ENCODE results near the gene C14orf119.

Gene C14orf119

DNA sequence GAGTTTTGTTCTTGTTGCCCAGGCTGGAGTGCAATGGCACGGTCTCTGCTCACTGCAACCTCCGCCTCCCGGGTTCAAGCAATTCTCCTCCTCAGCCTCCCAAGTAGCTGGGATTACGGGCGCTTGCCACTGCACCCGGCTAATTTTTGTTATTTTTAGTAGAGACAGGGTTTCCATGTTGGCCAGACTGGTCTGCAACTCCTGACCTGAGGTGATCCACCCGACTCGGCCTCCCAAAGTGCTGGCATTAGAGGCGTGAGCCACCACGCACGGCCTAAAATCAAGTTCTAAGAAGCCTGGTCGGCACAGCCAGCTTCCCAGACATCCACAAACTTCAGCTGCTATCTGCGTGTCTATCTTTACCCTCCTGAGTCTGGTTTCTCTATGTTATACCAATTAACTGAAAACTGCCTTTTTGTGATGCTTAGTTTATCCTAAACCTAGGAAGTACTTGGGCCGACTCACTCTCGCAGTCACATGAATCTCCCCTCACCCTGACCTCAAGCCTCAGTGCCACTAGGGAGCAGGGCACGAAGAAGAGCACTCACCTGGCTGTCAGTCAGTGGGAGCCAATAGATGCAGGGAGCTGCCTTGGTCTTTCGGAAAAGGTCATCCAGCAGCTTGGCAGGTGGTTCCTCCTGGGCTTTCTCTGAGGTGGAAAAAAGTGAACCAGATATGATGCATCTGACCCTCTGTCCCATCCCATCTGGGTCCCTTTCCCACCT is 34.6 kb upstream of the C14orf119 start:
- DNase-seq (ENCODE audit: low read depth in 3 of 3, low spot score in 1 of 3) = no peak

DNA sequence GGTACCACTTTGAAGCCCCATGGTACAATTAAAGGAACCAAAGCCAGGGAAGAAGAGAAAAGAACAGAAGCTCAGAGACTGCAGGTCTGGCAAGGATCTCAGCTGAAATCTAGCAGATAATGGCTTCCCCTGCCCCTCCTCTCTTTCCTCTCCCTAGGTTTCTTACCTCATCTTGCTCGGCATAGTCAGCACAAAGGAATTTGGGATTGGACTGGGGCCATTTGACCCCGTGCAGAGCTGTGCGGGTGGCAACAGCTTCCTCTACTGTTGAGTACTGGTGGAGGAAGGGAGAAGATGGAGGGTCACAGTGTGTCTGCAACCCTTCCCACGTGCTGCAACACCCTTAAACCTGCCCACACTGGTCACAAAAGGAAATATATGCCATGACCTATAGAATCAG is 33.3 kb upstream of the C14orf119 start:
- no peak for DNase-seq (ENCODE audit: low read depth in 3 of 3, low spot score in 1 of 3)

DNA sequence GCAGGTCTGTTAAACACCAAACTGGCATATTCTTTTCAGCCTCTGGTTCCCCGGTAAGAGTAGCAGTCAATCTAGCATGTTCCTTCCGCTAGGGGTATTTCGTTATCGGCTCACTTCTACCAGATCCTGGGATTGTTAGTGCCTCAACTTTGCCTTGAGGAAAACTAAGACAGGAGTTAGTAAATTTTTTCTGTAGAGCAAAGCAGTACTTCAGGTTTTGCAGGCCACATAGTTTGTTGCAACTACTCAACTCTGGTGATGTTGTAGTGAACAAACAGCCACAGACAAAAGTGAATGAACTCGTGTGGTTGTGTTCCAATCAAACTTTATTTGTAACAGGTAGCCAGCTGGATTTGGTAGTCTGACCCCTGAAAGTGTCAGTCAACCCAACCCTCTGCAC is 31.7 kb upstream of the C14orf119 start:
- no peak for DNase-seq (ENCODE audit: low read depth in 3 of 3, low spot score in 1 of 3)

DNA sequence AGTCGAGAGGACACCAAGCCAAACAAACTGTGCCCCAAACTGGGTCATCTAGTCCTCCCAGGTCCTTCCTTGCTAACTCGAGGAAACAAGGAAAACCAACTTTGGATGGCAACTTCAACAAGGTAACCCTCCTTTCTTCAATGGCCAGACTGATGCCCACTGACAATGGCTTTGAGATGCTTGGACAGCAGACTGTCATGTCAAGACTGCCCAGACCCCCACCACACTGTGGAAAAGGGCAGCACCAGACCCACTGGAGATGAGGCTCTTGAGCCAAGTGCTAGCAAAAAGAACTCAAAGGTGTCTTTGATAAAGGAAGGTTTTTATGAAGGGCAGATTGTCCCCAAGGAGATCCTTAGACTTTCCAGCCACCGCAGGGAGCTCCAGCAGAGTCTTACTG is 28.9 kb upstream of the C14orf119 start:
- no peak for DNase-seq (ENCODE audit: low read depth in 3 of 3, low spot score in 1 of 3)

DNA sequence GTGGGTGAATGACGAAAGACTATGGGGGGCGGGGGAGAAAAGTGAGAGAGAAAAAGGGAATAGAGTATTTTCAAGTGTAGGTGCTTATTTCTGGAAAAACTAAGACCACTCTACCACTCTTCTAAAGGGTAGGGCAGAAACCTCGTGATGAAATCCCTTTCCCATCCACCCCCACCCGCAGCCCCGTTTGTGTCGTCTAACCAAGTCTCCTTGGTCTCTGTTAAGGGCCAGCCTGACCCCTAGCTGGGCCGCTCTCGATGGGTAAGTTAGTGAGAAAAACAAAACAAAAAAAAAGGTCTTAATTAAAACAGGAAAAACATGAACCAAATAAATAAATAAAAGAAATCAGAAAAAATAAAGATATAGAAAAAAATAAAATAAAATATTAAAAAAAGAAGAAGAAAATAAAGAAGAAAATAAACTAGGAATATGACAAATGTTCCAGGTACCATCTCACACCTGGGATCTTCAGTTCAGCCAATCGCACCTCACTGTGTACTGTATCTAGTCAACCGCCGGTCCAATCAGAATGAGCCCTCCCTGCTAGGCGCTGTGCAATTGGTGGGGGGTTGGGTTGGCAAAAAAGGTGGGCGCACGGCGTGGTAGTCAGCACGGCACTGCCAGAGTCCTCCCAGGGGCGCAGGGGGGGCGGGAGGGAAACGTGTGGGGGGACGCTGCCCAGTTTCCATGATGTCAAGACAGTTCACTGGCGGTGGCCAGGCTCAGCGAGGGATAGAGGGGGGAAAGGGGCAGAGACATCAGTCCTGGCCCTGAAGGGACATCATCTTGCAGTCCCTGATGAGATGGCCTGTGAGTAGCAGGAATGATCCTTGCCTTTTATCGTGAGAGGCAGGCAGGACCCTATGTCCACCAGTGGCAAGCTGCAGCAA is 28.2 kb upstream of the C14orf119 start:
- DNase-seq (ENCODE audit: low read depth in 3 of 3, low spot score in 1 of 3) = no peak

DNA sequence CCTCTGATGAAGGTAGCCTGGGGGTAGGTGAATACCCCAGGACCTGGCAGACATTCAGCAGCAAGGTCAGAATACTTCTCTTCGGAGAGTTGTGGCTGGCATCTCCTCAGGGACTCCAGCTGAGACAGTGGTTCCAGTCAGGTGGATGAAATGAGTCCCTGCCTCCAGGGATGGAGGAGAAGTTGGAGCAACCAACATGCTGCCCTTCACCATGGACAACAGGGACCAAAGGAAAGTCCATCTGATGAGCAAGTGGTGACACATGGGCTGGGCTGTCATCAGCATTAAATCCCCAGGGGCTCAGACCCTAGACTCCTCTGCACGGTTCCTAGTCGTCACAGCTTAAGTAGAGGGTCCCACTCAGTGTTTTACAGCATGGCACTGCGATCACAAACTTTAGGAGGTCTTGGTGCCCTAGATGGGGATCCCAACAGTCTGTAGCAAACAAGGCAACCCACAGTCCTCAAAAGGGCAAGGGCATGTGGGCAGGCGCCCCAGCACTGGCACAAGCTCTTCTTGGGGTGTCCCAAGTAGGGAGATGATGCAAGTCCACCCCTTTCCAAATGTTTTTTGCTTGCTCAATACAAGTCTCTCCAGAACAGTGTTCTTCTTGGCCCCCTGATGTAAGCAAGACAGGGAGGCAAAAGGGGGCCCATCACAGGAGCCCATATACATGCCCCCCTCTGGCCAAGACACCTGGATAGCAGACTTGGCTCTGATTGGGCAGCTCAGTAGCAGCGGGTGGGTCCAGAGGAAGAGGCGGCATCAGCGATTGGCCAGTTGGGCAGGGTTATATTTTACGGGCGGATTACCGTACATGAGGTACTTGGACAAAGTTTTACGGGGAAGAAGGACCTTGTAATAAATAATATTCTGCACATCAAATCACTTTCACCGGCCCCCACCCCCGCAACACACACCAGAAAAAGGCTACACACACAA is 27.2 kb upstream of the C14orf119 start:
- DNase-seq (ENCODE audit: low read depth in 3 of 3, low spot score in 1 of 3) = no peak

DNA sequence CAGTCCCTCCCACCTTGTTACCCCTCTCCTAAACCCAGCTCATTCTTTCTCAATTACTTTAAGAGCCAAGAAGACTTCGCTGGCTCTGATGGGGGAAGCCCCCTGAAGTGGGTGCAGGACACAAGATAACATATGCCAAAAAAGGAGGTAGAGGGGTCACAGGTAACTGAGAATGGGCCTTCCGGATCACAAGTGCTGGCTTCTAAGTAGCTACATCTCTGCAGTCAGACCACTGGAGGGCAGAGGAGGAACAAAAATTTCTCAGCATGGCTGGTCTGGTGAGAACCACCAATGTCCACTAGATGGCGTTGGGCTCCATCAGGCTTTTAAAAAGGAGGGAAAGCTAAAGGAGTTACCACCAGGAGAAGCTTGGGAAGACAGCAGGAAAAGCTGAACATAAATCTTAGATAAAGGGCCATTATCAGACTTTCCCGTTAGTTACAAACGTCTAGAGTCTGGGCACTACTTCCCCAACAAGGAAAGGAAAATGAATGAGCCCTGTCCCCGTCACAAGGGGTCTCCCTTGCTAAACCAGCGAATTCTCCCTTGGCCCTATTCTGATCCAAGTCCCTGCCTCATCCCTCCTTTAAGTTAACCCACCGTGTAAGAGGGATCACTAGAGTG is 26.4 kb upstream of the C14orf119 start:
- DNase-seq (ENCODE audit: low read depth in 3 of 3, low spot score in 1 of 3) = peak; percentile 30 to 47 (median 39)

DNA sequence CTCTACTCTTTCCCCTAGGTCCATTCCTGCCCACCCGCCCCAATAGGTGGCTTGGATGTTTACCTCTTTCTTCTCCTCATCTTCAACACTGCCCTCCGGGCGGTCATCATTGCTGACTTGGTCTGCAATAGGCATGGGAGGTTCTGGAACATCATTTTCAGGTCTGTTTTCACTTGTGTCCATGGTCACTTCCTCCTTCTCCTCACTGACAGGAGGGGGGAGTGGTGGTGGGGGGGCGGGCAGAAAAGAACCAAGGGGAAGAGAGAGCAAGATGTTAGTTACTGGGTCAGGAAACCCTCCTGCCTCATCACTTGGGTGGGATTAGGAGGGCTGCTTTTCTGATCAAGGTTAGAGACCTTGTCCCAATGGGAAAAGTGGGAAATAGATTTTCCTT is 25.9 kb upstream of the C14orf119 start:
- DNase-seq (ENCODE audit: low read depth in 3 of 3, low spot score in 1 of 3) = no peak

DNA sequence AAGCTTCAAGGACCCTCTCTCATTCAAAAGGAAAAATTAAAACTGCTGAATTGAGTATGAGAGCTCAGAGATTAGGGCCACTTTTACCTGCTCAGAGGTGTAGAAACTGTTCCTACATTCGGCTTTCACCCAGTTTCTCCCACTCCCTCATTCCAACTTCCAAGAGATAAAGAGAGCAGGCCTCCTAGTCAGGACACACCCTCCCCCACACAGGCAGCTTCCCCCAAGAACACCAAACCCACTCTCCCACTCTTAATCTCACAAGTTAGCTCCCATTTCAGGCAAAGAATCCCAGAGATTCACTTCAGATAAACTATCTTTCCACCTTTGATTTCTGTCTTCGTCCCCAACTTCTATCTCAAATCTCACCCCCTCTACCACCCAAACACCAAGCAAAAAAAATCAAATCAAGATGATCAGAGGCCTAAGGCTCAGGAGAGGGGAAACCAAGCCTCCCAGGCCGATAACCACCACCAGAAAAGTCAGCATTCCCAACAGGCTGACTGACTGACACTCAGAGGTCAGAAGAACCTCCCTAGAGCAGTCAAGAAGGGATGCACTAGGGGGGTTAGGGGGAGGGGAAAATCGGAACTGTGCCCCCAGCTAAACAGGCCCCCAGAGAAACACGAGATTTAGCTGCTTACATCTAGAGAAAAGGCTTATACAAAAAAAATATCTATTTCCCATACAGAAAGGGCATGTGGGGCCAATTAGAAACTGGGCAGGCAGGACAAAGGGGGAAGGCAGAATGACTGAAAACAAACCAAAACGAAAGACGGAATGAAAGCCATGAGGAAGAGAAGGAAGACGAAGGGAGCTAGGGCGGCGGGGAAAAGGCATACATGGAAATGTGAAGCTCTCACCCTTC is 24.8 kb upstream of the C14orf119 start:
- no peak for DNase-seq (ENCODE audit: low read depth in 3 of 3, low spot score in 1 of 3)

DNA sequence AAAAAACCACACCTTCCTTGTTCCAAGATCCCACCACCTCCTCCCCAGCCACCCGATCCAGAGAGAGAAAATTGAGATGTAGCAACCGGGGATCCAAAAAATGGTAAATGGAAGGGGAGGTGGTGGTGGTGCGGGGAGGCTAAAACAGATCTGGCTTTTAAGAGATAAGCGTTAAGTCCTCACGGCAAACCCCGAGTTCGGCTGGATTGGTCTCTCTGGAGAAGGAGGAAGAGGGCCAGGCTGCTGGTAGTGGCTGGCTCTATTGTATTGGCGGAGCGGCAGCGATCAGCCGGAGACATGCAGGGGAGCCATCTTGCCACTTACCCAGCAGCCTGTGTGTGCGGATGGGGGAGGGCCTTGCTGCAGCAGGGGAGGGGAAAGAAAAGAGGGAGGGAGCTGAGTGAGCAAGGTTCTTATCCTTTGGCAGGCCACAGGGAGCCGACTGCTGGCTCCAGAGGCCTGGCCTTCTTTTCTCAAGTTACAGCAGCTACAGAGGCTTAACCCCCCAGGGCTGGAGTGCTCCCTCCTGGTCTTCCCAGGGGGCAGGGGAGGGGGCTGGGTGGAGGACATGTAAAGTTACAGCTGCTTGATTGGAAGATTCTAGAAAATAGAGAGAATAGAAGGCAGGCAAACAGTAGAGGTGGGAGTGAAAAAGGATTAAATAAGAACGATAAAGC is 23.9 kb upstream of the C14orf119 start:
- peak in 2 of 3 donors; percentile 38 to 62 for DNase-seq (ENCODE audit: low read depth in 3 of 3, low spot score in 1 of 3)

DNA sequence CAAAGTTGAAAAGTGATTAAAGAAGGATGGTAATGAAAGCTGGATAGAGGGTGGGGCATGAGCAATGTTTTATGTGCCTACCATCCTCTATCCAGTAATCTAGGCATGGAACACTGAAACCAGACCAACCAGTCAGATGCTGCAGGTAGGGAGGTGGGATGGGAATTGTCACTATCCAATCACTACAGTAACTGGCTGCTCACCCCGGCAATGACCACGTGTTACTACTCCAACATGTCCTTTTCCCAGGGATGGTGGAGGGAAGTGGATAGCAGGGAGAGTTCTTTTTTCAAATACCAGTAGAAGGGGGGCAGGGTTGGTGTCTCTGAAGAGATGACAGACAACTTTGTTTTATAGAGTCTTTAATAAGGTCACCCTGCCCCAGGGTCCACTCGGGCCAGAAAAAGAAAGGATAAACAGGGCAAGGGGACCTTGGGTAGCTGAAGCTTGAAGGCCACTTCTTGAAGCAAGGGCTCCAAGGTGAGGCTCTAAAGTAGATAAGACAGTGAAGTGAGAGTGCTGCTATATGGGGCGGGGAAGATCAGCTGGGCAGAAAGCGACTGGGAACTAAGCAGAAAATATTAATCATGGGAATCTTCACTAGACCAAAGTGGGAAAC is 23.3 kb upstream of the C14orf119 start:
- DNase-seq (ENCODE audit: low read depth in 3 of 3, low spot score in 1 of 3) = no peak

DNA sequence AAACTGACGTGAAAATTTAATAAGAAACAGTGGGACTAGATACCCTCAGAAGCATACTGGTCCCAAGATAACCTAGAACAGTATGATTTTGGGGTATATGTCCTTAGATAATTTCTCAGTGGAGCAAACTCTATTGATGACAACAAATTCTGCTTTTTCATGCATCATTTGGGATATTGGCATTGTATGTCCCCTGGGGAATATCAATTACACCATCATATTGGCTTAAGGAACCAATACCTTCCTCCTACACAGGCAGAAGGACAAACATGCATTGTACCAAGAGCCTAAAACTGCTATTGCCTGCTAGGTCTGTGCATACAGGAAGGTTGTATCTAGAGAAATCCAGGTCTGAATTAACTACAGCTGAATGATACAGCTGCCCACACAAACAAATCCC is 20.4 kb upstream of the C14orf119 start:
- DNase-seq (ENCODE audit: low read depth in 3 of 3, low spot score in 1 of 3) = no peak

DNA sequence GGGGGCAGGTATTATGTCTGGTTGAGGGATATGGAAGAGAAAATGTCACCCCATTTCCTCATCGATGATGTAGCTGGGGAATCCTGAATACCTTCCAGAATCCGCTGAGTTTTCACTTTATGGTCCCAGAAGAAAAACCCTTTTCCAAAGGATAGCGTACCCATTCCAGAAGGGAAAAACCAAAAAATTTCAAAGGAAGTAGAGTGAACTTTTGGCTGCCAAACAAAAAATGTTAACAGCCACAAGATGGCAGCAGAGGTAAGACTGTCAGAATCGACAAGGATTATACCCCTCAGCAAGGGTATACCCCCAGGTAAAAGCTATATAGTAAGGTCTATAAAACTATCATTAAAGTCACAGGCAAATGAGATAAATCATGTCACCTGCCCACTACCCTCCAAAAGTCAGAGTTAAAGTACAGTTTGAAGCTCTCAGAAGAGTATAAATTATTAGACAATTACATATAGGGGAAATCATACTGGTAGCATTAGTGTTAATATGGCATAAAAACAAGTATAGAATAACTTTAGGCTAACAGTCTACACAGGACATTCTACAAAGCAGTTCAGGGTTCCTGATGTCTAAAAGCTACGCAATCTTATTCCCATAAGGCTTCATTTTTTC is 18.4 kb upstream of the C14orf119 start:
- no peak for DNase-seq (ENCODE audit: low read depth in 3 of 3, low spot score in 1 of 3)

DNA sequence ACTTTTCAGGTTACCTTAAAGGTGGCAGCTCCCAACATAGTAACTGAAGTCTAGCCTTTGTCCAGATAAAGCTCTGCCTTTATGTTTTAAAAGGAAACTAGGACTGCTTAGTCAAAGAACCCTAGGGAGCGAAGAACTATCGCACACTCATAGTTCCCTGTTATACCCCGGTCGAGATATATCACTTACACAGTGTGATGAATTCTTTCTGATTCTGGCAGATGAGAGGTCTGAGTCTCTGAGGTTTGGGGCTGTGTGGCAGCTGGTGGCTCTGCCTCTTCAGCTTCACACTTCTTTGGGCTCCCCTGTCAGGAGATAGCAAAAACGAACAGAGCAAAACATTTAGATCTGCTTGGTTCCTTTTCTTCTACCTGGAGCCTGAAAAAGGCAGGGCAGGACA is 17.3 kb upstream of the C14orf119 start:
- no peak for DNase-seq (ENCODE audit: low read depth in 3 of 3, low spot score in 1 of 3)

DNA sequence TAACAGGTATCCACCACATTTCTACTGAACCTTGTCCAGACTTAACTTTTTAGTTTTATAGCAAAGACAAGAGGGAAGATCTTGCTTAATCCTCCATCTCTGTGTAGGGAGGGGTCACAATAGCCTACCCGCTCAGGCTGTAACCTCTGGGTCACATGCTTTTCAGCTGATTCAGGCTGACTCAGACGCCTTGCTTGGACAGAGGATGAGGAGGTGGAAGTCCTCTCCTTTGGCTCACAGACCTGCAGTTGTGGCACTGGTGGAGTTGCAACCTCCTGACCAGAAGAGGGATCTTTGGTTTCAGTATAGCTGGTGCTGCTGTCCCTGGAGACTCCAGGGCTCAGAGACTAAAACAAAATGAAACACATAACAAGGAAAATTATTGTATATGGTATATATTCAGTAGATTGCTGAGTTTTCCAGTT is 16.6 kb upstream of the C14orf119 start:
- no peak for DNase-seq (ENCODE audit: low read depth in 3 of 3, low spot score in 1 of 3)

DNA sequence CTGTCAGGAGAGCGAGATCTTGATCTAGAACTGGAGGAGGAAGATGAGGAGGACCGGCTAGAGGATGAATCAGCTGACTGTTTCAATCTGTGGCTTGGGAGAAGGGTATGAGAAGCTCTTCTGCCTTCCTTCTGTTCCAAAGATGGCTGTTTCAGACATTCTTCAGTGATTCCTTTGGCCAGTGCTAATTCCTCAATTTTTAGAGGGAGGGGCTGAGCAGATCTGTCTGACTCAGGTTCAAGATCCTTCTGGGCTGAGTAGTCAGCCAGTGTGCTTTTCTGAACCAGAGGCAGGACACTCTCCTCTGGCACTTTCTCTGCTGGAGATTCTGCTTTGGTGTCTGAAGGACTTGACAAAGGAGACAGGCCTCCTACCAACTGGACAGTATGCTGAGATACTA is 15.6 kb upstream of the C14orf119 start:
- DNase-seq (ENCODE audit: low read depth in 3 of 3, low spot score in 1 of 3) = no peak

DNA sequence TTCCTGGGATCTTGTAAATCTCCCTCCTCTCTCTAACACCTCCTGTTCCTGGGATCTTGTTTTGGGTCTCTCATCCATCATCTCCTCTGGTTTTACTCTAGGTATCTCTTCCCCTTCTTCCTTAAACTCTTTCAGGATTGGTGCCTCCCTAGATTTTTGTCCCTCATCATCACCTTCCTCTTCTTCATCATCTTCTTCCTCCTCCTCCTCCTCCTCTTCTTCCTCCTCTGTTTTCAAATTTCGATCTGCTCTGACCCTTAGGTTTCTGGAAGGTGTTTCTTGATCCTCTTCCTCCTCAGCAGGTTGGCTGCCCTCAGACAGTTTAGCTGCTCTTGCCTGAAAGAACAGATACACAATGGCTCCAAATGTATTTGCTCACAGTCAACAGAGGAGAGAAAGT is 14.8 kb upstream of the C14orf119 start:
- no peak for DNase-seq (ENCODE audit: low read depth in 3 of 3, low spot score in 1 of 3)

DNA sequence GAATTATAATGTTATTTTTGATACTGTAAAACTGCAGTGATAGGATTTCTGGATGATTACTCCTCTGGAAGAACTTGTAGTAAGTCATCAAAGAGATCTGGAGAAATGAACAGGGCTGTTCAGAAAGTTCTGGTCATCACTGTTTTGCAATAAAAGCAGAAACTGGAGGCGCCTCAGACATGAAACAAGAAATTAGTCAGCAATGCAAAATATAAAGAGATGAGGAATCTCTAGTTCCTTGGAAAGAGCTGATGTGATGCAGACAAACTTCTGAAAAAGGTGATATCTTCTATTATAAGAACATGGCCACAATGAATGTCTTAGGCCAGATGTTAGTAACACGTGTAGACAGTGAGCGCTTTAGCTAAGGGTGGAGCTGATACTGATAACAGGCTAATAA is 9.8 kb upstream of the C14orf119 start:
- no peak for DNase-seq (ENCODE audit: low read depth in 3 of 3, low spot score in 1 of 3)

DNA sequence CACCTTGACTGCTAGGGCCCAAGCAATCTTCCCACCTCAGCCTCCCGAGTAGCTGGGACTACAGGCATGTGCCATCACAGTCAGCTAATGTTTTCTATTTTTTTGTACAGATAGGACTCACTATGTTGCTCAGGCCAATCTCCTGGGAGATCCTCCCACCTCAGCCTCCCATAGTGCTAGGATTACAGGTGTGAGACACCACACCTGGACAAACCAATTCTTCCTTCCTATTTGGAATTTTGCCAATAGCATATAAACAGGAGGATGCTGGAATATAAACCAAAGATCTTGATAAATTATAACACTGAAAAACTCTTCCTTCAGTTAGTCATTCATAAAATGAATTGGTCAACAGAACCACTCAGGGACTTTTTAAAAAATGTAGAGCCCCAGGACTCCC is 8.7 kb upstream of the C14orf119 start:
- DNase-seq (ENCODE audit: low read depth in 3 of 3, low spot score in 1 of 3) = no peak

All from stimulated activated CD4-positive, alpha-beta T cell treated with anti-CD3 and anti-CD28 coated beads, TNF-alpha, amount 100 ng/mL, for 1 hour (primary cell).